Kidney (tissue), 14 donors: ENCODE data around the gene EHD3. TPM values are rescaled to one million over a fixed set of nuclear protein-coding genes. Genes with fewer than 3 reads are reported as not detected.

ENCODE experiments used
- DNase-seq, 5 donors: peaks; one replicate each; pipeline ENCODE4 v3.0.0-alpha.2; 2013 to 2020
- FAIRE-seq: peaks from 2 replicates; lab custom pipeline; 2012; peaks lifted over from hg19 to GRCh38; lab: Jason Lieb, UNC
- H3K27ac ChIP-seq, 2 donors: one replicate each; pipeline ENCODE4 v1.7.0; 2013; ENCODE audit warnings: low read depth in 2 of 2, low read length in 2 of 2, inconsistent platforms in 1 of 2
- H3K27me3 ChIP-seq: one replicate; pipeline ENCODE4 v1.7.1; 2013; ENCODE audit warnings: low read length, inconsistent platforms; ENCODE audit not compliant: control insufficient read depth, insufficient read depth
- H3K36me3 ChIP-seq, 3 donors: one replicate each; pipeline versions ENCODE4 v1.7.0 to v1.7.1; 2013; ENCODE audit warnings: low read length in 3 of 3, control low read depth in 1 of 3, inconsistent platforms in 1 of 3; ENCODE audit not compliant: insufficient read depth in 3 of 3, control insufficient read depth in 2 of 3
- H3K4me1 ChIP-seq, 3 donors: one replicate each; pipeline versions ENCODE4 v1.7.0 to v1.7.1; 2013; ENCODE audit warnings: low read length in 3 of 3, inconsistent platforms in 1 of 3, low read depth in 1 of 3; ENCODE audit not compliant: control insufficient read depth in 2 of 3, insufficient read depth in 2 of 3
- H3K4me3 ChIP-seq, 3 donors: one replicate each; pipeline versions ENCODE4 v1.7.0 to v1.8.1; 2013; ENCODE audit warnings: low read length in 3 of 3, control low read depth in 1 of 3, inconsistent platforms in 1 of 3
- H3K9ac ChIP-seq, 3 donors: one replicate each; pipeline versions ENCODE4 v1.7.0 to v1.7.1; 2013; ENCODE audit warnings: low read length in 3 of 3, control low read depth in 1 of 3, inconsistent platforms in 1 of 3
- H3K9me3 ChIP-seq, 3 donors: one replicate each; pipeline versions ENCODE4 v1.7.0 to v1.7.1; 2013; ENCODE audit warnings: low read length in 3 of 3, control low read depth in 1 of 3, inconsistent platforms in 1 of 3; ENCODE audit not compliant: control insufficient read depth in 2 of 3, insufficient read depth in 1 of 3
- intact Hi-C: fragments of 100-400 bp; cut with DNase I; formaldehyde crosslinking; loops from one replicate; pipeline ENCODE4 v1.11.1; 2022
- polyA plus RNA-seq: library from polyadenylated mRNA; stranded (reverse); fragments of 350-450 nt; fragmentation: Illumina TruSeq; extraction: RNeasy Lipid Tissue Mini Kit (QIAGEN cat#74804); gene quantifications from one replicate; pipeline ENCODE4 v1.2.3, GENCODE V29; 2014; ENCODE audit warnings: low read depth, low replicate concordance; ENCODE audit not compliant: insufficient read depth
- total RNA-seq: library from RNA; stranded (reverse); fragmentation: NEBNext Ultra II Directional; extraction: Animal tissue kit (Norgen Biotek cat#: 25700); gene quantifications from one replicate; pipeline ENCODE4 v1.2.1, GENCODE V29; 2021
- TF ChIP-seq, protein P1 (sequence below): IDR thresholded peaks from 3 replicates; pipeline ENCODE4 v1.5.1; 2012; ENCODE audit warnings: mild to moderate bottlenecking, moderate library complexity, borderline replicate concordance; ENCODE audit not compliant: insufficient read depth; ENCODE audit errors: extremely low read depth
- donor health status: control.
- donor health status: control.
- donor health status: control.
- donor health status: control.
- donor health status: control.
- donor health status: DM: yes; HTN: yes; CAD: no.
- donor health status: Normal renal cell carcinoma (clear cell type).

Gene EHD3
- total and polyA plus RNA-seq, 2 donors from 2014 or later: 9.5 to 45.3 TPM

DNA sequence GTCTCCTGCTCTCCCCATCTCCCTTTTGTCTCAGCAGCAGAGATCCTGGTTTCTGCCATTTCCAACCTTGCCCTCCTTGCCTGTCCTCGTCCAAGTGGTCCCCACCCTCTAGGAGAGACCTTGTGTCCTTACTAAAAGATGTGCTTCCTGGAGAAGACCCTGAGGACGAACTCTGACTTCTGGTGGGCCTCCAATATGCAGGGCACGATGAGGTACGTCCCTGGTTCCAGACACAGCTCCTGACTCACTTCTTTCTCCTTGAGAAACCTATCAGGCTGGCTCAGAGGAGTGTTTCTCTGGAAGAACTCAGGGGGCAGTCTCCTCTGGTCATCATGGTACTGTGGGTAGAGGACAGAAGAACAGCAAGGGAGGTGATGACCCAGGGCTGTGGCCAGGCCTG is 44.8 kb upstream of the EHD3 start:
- no peak for FAIRE-seq
- no peaks in the 10 kb centered on the region for H3K27me3 ChIP-seq
- H3K36me3 ChIP-seq: no peaks in the 10 kb centered on the region
- TF ChIP-seq, protein P1, sequence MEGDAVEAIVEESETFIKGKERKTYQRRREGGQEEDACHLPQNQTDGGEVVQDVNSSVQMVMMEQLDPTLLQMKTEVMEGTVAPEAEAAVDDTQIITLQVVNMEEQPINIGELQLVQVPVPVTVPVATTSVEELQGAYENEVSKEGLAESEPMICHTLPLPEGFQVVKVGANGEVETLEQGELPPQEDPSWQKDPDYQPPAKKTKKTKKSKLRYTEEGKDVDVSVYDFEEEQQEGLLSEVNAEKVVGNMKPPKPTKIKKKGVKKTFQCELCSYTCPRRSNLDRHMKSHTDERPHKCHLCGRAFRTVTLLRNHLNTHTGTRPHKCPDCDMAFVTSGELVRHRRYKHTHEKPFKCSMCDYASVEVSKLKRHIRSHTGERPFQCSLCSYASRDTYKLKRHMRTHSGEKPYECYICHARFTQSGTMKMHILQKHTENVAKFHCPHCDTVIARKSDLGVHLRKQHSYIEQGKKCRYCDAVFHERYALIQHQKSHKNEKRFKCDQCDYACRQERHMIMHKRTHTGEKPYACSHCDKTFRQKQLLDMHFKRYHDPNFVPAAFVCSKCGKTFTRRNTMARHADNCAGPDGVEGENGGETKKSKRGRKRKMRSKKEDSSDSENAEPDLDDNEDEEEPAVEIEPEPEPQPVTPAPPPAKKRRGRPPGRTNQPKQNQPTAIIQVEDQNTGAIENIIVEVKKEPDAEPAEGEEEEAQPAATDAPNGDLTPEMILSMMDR: no peak
- no peak overlapping the region for H3K4me3 ChIP-seq
- H3K9me3 ChIP-seq: no peaks in the 10 kb centered on the region
- DNase-seq: no peak
- H3K27ac ChIP-seq: no peak overlapping the region
- intact Hi-C loops: no loop called here
- H3K9ac ChIP-seq: no peak overlapping the region
- no peaks in the 10 kb centered on the region for H3K4me1 ChIP-seq

DNA sequence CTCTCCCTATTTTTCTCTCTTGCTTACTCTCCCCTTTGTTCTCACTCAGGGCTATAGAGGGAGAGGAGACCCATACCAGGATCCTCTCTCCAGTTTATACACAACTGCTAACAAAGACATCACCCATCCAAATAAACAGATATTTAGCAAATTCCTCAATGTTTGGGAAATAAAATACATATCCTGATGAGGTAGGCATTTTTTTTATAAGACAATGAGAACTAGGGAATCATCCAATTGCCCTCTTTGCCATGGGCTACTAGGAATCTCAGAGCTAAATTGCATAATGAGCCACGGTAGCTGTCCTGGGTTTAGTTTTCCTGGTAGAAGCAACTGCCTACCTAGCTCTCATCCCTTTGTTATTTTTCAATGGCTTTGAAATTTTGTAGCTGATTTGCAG is 43.8 kb upstream of the EHD3 start:
- FAIRE-seq (no peak), DNase-seq (no peak)
- no peak overlapping the region for H3K9ac ChIP-seq
- H3K4me3 ChIP-seq: no peak overlapping the region
- TF ChIP-seq, protein P1: no peak
- no peaks in the 10 kb centered on the region for H3K4me1 ChIP-seq
- H3K27ac ChIP-seq: no peak overlapping the region
- no peaks in the 10 kb centered on the region for H3K9me3 ChIP-seq
- intact Hi-C loops: no loop called here
- no peaks in the 10 kb centered on the region for H3K27me3 ChIP-seq
- H3K36me3 ChIP-seq: no peaks in the 10 kb centered on the region

DNA sequence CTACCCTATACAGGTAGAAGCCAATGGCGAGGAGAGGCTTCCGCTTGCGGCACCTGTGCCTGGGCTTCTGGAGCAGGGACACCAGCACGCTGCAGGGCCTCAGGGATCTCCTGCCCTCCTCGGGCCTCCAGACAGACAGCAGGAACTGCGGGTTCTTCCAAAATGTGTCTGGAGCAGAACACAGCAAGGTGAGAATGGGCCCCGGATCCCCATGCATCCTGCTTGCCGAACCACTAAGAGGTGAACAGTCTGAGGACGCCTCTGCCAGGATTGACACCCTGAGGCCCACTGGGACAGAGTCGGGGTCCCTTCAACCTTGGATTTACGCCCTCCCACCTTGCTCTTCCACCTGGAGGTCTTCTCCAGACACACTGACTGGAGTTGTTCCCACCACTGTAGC is 42.0 kb upstream of the EHD3 start:
- no peak overlapping the region for H3K4me3 ChIP-seq
- no peak for FAIRE-seq
- intact Hi-C loops: no loop called here

More for the DNA sequence above, 42.0 kb upstream of the EHD3 start:
- no peaks in the 10 kb centered on the region for H3K4me1 ChIP-seq
- no peaks in the 10 kb centered on the region for H3K27me3 ChIP-seq
- TF ChIP-seq, protein P1: no peak
- no peaks in the 10 kb centered on the region for H3K9me3 ChIP-seq
- H3K36me3 ChIP-seq: no peaks in the 10 kb centered on the region
- no peak overlapping the region for H3K9ac ChIP-seq
- no peak overlapping the region for H3K27ac ChIP-seq
- no peak for DNase-seq
